Loucy (cell line): ENCODE measurements around the gene LRBA.

Experiments
- CTCF ChIP-seq: fragments of 200-600 bp; sonication (generic); conservative IDR thresholded peaks from 2 replicates; pipeline ENCODE4 v1.5.1; 2014; ENCODE audit warnings: mild to moderate bottlenecking, antibody characterized with exemption, low read length
- EZH2phosphoT487 ChIP-seq: fragments of 200-600 bp; IDR thresholded peaks from 2 replicates; pipeline ENCODE4 v1.6.1; 2018; ENCODE audit warnings: antibody characterized with exemption, mild to moderate bottlenecking, moderate library complexity, borderline replicate concordance

GRCh38 chr4:150216726-150217125 lies 798.4 kb downstream of the LRBA start:
- no peak for TF ChIP-seq CTCF
- TF ChIP-seq EZH2phosphoT487: no peak
